ENCODE results near the gene CXXC5. TPM values are rescaled to one million over a fixed set of nuclear protein-coding genes. Genes with fewer than 3 reads are reported as not detected.

The CXXC5 gene
- total and polyA plus RNA-seq, 9 of the 15 experiments (the other 6 are each of a cell fraction or from before 2014, with no cell fraction given) = 1.9 to 123 (median 45.8) TPM

DNA sequence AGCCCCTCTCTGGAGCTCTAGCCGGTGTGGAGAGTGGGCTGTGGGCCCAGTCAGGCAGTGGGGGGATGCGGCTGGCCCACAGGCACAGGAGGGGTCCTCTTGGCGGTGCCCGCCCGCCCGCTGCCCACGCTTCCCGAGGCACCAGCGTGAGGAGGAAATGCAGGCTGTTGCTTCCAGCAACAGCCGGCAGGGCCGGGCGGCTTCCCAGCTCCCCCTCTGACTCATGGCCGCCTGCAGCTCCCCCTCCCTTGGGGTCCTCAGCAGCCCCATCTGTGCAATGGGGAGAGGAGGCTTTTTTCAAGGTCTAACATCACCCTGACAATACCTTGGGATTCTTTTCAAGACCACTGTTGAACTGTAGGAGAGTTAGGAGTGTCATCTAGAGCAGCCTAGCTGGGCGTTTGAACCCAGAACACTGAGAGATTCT is 10.4 kb downstream of the CXXC5 start (continued):
- TF ChIP-seq CBX5 (IDR thresholded peaks at IDR 0.05; ENCODE audit: borderline replicate concordance, low read depth) (no peak), CBFA2T3 (IDR thresholded peaks at IDR 0.05) (no peak), MYBL2 (IDR thresholded peaks at IDR 0.05; ENCODE audit: low read depth) (no peak), MYBL2 (CRISPR knock-in tag; IDR thresholded peaks at IDR 0.05; ENCODE audit: borderline replicate concordance) (no peak), TCFL5 (CRISPR knock-in tag; conservative IDR thresholded peaks at IDR 0.05) (no peak), ZNF12 (CRISPR knock-in tag; IDR thresholded peaks at IDR 0.05) (no peak), XRCC3 (IDR thresholded peaks at IDR 0.05) (no peak), ZNF696 (CRISPR knock-in tag; conservative IDR thresholded peaks at IDR 0.05) (no peak), ZNF282 (CRISPR knock-in tag; IDR thresholded peaks at IDR 0.05) (no peak), ZNF699 (CRISPR knock-in tag; IDR thresholded peaks at IDR 0.05; ENCODE audit: insufficient replicate concordance) (no peak), ZNF408 (CRISPR knock-in tag; IDR thresholded peaks at IDR 0.05; ENCODE audit: low read depth) (no peak), TCF7L2 (IDR thresholded peaks at IDR 0.05; ENCODE audit: low read depth, low read length) (no peak), HDAC2 (IDR thresholded peaks at IDR 0.05) (0 out of 2 replicates have a peak, but pooled peaks have one; percentile 58), KLF13 (tag; IDR thresholded peaks at IDR 0.05; ENCODE audit: borderline replicate concordance, low read depth) (no peak)
- TF ChIP-seq, protein P1, sequence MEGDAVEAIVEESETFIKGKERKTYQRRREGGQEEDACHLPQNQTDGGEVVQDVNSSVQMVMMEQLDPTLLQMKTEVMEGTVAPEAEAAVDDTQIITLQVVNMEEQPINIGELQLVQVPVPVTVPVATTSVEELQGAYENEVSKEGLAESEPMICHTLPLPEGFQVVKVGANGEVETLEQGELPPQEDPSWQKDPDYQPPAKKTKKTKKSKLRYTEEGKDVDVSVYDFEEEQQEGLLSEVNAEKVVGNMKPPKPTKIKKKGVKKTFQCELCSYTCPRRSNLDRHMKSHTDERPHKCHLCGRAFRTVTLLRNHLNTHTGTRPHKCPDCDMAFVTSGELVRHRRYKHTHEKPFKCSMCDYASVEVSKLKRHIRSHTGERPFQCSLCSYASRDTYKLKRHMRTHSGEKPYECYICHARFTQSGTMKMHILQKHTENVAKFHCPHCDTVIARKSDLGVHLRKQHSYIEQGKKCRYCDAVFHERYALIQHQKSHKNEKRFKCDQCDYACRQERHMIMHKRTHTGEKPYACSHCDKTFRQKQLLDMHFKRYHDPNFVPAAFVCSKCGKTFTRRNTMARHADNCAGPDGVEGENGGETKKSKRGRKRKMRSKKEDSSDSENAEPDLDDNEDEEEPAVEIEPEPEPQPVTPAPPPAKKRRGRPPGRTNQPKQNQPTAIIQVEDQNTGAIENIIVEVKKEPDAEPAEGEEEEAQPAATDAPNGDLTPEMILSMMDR (IDR thresholded peaks at IDR 0.05 in 2 of 3, conservative IDR thresholded peaks at IDR 0.05 in 1 of 3; ENCODE audit: insufficient read depth in 2 of 3, low read depth in 1 of 3, low read length in 3 of 3) = no peak
- TF ChIP-seq, protein P2, sequence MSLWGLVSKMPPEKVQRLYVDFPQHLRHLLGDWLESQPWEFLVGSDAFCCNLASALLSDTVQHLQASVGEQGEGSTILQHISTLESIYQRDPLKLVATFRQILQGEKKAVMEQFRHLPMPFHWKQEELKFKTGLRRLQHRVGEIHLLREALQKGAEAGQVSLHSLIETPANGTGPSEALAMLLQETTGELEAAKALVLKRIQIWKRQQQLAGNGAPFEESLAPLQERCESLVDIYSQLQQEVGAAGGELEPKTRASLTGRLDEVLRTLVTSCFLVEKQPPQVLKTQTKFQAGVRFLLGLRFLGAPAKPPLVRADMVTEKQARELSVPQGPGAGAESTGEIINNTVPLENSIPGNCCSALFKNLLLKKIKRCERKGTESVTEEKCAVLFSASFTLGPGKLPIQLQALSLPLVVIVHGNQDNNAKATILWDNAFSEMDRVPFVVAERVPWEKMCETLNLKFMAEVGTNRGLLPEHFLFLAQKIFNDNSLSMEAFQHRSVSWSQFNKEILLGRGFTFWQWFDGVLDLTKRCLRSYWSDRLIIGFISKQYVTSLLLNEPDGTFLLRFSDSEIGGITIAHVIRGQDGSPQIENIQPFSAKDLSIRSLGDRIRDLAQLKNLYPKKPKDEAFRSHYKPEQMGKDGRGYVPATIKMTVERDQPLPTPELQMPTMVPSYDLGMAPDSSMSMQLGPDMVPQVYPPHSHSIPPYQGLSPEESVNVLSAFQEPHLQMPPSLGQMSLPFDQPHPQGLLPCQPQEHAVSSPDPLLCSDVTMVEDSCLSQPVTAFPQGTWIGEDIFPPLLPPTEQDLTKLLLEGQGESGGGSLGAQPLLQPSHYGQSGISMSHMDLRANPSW (CRISPR knock-in tag; IDR thresholded peaks at IDR 0.05) = no peak

Data from K562 (cell line).